ENCODE results near the gene CPA1.

GRCh38 chr7:130337410-130337971, 42.8 kb upstream of the CPA1 start:
- TF ChIP-seq CTCF (IDR thresholded peaks at IDR 0.05; ENCODE audit: borderline replicate concordance, extremely low read depth, low read length, poor library complexity, severe bottlenecking) (no peak), EZH2 (IDR thresholded peaks at IDR 0.05; ENCODE audit: borderline replicate concordance, low read depth, low read length, severe bottlenecking) (no peak)
